HCT116 (cell line): ENCODE results near the gene SC5D. TPM values are rescaled to one million over a fixed set of nuclear protein-coding genes. Genes with fewer than 3 reads are reported as not detected.

Experiments
- ATAC-seq: fragments of 200-7000 bp; cut with Tn5 transposase; 2 replicates; pipeline ENCODE4 v1.9.1; 2020; ENCODE audit warnings: mild to moderate bottlenecking, moderate library complexity
- BruUV-seq: library from RNA; stranded (reverse); fragments of 400-500 nt; replicated peaks from 2 replicates; lab custom pipeline; 2021; lab: Mats Ljungman, UMichigan
- CTCF ChIA-PET: fragments of 300-600 bp; sonication (Branson Sonifier 250); formaldehyde crosslinking; loops from one replicate; lab custom pipeline; 2021; ENCODE audit warnings: antibody characterized with exemption; lab: Charles Lee
- POLR2A ChIA-PET: fragments of 300-600, 350-600 bp; sonication (Branson Sonifier 250); formaldehyde crosslinking; loops from one replicate; lab custom pipeline; 2021; ENCODE audit warnings: antibody characterized with exemption; lab: Charles Lee
- RAD21 ChIA-PET, 2 experiments: fragments of 300-600 bp; sonication (Branson Sonifier 250); formaldehyde crosslinking; loops; one replicate each; lab custom pipeline; 2023; ENCODE audit warnings: low total read pairs in 2 of 2; ENCODE audit not compliant: uncharacterized antibody in 2 of 2, unreplicated experiment in 2 of 2, low non-redundant PET in 1 of 2; lab: Charles Lee
- DNase-seq: peaks from one replicate; pipeline ENCODE4 v3.0.0-alpha.2; 2010; ENCODE audit warnings: low read depth, low spot score
- H2AFZ ChIP-seq: fragments of 200-600 bp; shearing (Covaris generic), sonication (generic); 2 replicates; pipeline ENCODE4 v1.6.1; 2017; ENCODE audit warnings: low read depth, mixed run types, mixed read lengths, antibody characterized with exemption, low read length; ENCODE audit not compliant: poor library complexity, severe bottlenecking
- H3K27ac ChIP-seq: 2 replicates; pipeline ENCODE4 v1.5.1; 2012; ENCODE audit warnings: low read depth, low read length
- H3K27me3 ChIP-seq: fragments of 200-600 bp; sonication (generic); 2 replicates; pipeline ENCODE4 v1.6.1; 2016; ENCODE audit warnings: mixed run types, low read length, mixed read lengths; ENCODE audit not compliant: insufficient read depth
- H3K36me3 ChIP-seq, 2 experiments: fragments of 200-500 bp in 1 of 2; fragments of 200-600 bp in 1 of 2; sonication (Bioruptor generic) in 1 of 2; sonication (generic) in 1 of 2; 2 replicates each; pipeline versions ENCODE4 v1.5.1 to v1.6.1; 2014 to 2016; ENCODE audit warnings: low read length in 2 of 2, inconsistent platforms in 1 of 2, mixed read lengths in 1 of 2, mixed run types in 1 of 2; ENCODE audit not compliant: insufficient read depth in 2 of 2, control insufficient read depth in 1 of 2
- H3K4me1 ChIP-seq, 2 experiments: fragments of 200-600 bp in 1 of 2; sonication (generic) in 1 of 2; 2 replicates each; pipeline versions ENCODE4 v1.5.1 to v1.6.1; 2012 to 2017; ENCODE audit warnings: low read length in 2 of 2, inconsistent platforms in 1 of 2, mild to moderate bottlenecking in 1 of 2, mixed read lengths in 1 of 2, mixed run types in 1 of 2, moderate library complexity in 1 of 2; ENCODE audit not compliant: insufficient read depth in 2 of 2, control insufficient read depth in 1 of 2
- H3K4me2 ChIP-seq: fragments of 200-600 bp; sonication (generic); 2 replicates; pipeline ENCODE4 v1.6.1; 2017; ENCODE audit warnings: mixed run types, low read length, mixed read lengths
- H3K4me3 ChIP-seq, 2 experiments: fragments of 200-600 bp in 1 of 2; sonication (generic) in 1 of 2; replicated peaks in 1 of 2; 2 replicates each; pipeline ENCODE4 v1.5.1; 2011 to 2016; ENCODE audit warnings: low read length in 2 of 2, control low read depth in 1 of 2, low read depth in 1 of 2, mild to moderate bottlenecking in 1 of 2, mixed read lengths in 1 of 2, mixed run types in 1 of 2
- H3K79me2 ChIP-seq: fragments of 200-600 bp; sonication (generic); 2 replicates; pipeline ENCODE4 v1.6.1; 2017; ENCODE audit warnings: mild to moderate bottlenecking, mixed run types, low read length, moderate library complexity, mixed read lengths; ENCODE audit not compliant: insufficient read depth
- H3K9ac ChIP-seq: fragments of 200-600 bp; sonication (generic); 2 replicates; pipeline ENCODE4 v1.6.1; 2016; ENCODE audit warnings: low read length, mixed read lengths
- H3K9me2 ChIP-seq: fragments of 200-600 bp; sonication (generic), shearing (Covaris generic); 2 replicates; pipeline ENCODE4 v1.6.1; 2017; ENCODE audit warnings: mixed run types, mild to moderate bottlenecking, moderate library complexity; ENCODE audit not compliant: insufficient read depth
- H3K9me3 ChIP-seq, 2 experiments: fragments of 200-500 bp in 1 of 2; fragments of 200-600 bp in 1 of 2; sonication (Bioruptor generic) in 1 of 2; sonication (generic) in 1 of 2; 2 replicates each; pipeline ENCODE4 v1.6.1; 2014 to 2017; ENCODE audit warnings: low read length in 2 of 2, mixed read lengths in 2 of 2, inconsistent platforms in 1 of 2, low read depth in 1 of 2, mild to moderate bottlenecking in 1 of 2, mixed run types in 1 of 2, moderate library complexity in 1 of 2; ENCODE audit not compliant: control insufficient read depth in 1 of 2, insufficient read depth in 1 of 2
- H4K20me1 ChIP-seq: fragments of 200-600 bp; sonication (generic), shearing (Covaris generic); 2 replicates; pipeline ENCODE4 v1.6.1; 2017; ENCODE audit warnings: mixed run types, mild to moderate bottlenecking, moderate library complexity; ENCODE audit not compliant: insufficient read depth
- CEBPB ChIP-seq: IDR thresholded peaks from 2 replicates; pipeline ENCODE4 v1.6.1; 2012; ENCODE audit warnings: low read depth
- CTCF ChIP-seq, 3 experiments: fragments of 200-600 bp in 1 of 3; sonication (generic) in 1 of 3; IDR thresholded peaks in 2 of 3; conservative IDR thresholded peaks in 1 of 3; 2 replicates each; pipeline ENCODE4 v1.5.1; 2012 to 2017; ENCODE audit warnings: low read depth in 2 of 3, low read length in 2 of 3, antibody characterized with exemption in 1 of 3, borderline replicate concordance in 1 of 3, control low read depth in 1 of 3, mild to moderate bottlenecking in 1 of 3, mixed read lengths in 1 of 3, mixed run types in 1 of 3, moderate library complexity in 1 of 3; ENCODE audit not compliant: insufficient read depth in 1 of 3
- EGR1 ChIP-seq: IDR thresholded peaks from 2 replicates; pipeline ENCODE4 v1.6.1; 2012; ENCODE audit warnings: low read depth
- ELF1 ChIP-seq: IDR thresholded peaks from 2 replicates; pipeline ENCODE4 v1.6.1; 2012; ENCODE audit warnings: low read depth, borderline replicate concordance
- EZH2phosphoT487 ChIP-seq: fragments of 200-600 bp; IDR thresholded peaks from 2 replicates; pipeline ENCODE4 v1.6.1; 2018; ENCODE audit warnings: antibody characterized with exemption, borderline replicate concordance
- JUND ChIP-seq: IDR thresholded peaks from 2 replicates; pipeline ENCODE4 v1.6.1; 2012
- POLR2A ChIP-seq: IDR thresholded peaks from 2 replicates; pipeline ENCODE4 v1.7.0; 2011; ENCODE audit warnings: borderline replicate concordance; ENCODE audit not compliant: insufficient read depth, insufficient read length; ENCODE audit errors: extremely low read depth
- POLR2AphosphoS5 ChIP-seq: IDR thresholded peaks from 2 replicates; pipeline ENCODE4 v1.6.1; 2011; ENCODE audit warnings: mild to moderate bottlenecking, low read depth, low read length, moderate library complexity
- RAD21 ChIP-seq: IDR thresholded peaks from 2 replicates; pipeline ENCODE4 v1.6.1; 2012; ENCODE audit warnings: low read depth, mild to moderate bottlenecking
- REST ChIP-seq: IDR thresholded peaks from 2 replicates; pipeline ENCODE4 v1.6.1; 2012; ENCODE audit warnings: low read depth
- SIN3A ChIP-seq: IDR thresholded peaks from 2 replicates; pipeline ENCODE4 v1.6.1; 2012; ENCODE audit warnings: low read depth
- SP1 ChIP-seq: IDR thresholded peaks from 2 replicates; pipeline ENCODE4 v1.6.1; 2012; ENCODE audit warnings: low read depth
- SRF ChIP-seq: IDR thresholded peaks from 2 replicates; pipeline ENCODE4 v1.6.1; 2012; ENCODE audit warnings: low read depth
- TCF7L2 ChIP-seq: IDR thresholded peaks from 2 replicates; pipeline ENCODE4 v1.7.0; 2011; ENCODE audit warnings: borderline replicate concordance, inconsistent platforms; ENCODE audit not compliant: insufficient read depth, insufficient read length; ENCODE audit errors: extremely low read depth
- ZBTB33 ChIP-seq: IDR thresholded peaks from 2 replicates; pipeline ENCODE4 v1.6.1; 2011; ENCODE audit warnings: mild to moderate bottlenecking, low read length, moderate library complexity; ENCODE audit not compliant: insufficient replicate concordance; ENCODE audit errors: extremely low read depth
- ZFX ChIP-seq: fragments of 450-650 bp; IDR thresholded peaks from 2 replicates; pipeline ENCODE4 v1.6.1; 2017
- ZNF274 ChIP-seq: fragments of 200-500 bp; sonication (Bioruptor generic); IDR thresholded peaks from 2 replicates; pipeline ENCODE4 v1.6.1; 2014; ENCODE audit warnings: mild to moderate bottlenecking, low read depth, low read length, inconsistent platforms
- intact Hi-C: fragments of 100-400 bp; cut with micrococcal nuclease; formaldehyde crosslinking; loops from 2 replicates; pipeline ENCODE4 v1.10.0; 2022
- total RNA-seq: library from RNA; stranded (reverse); gene quantifications from one replicate; pipeline ENCODE4 v1.2.1, GENCODE V29; 2021; ENCODE audit not compliant: unreplicated experiment

The SC5D gene
- total RNA-seq, 1 experiment from 2014 or later: 24.1 TPM

- no peak for ATAC-seq
- H2AFZ ChIP-seq: no peak overlapping the region
- H3K27me3 ChIP-seq: peaks cover 22% of the 10 kb centered on the region
- no peaks in the 10 kb centered on the region for H3K79me2 ChIP-seq
- ChIA-PET POLR2A (no interaction called here), CTCF (no interaction called here), RAD21 (no interaction called here)
- no peaks in the 10 kb centered on the region for H3K36me3 ChIP-seq
- no peak overlapping the region for H3K27ac ChIP-seq
- no peaks in the 10 kb centered on the region for H4K20me1 ChIP-seq
- no peaks in the 10 kb centered on the region for H3K9me2 ChIP-seq
- intact Hi-C loops: no loop called here
- no peak for DNase-seq
- H3K4me2 ChIP-seq: no peak overlapping the region
- H3K9ac ChIP-seq: no peak overlapping the region
- H3K4me3 ChIP-seq: no peak overlapping the region
- H3K9me3 ChIP-seq: no peaks in the 10 kb centered on the region; a peak in 1 of 4 replicates
- BruUV-seq: no TSS peak
- TF ChIP-seq ZBTB33 (no peak), TCF7L2 (no peak), SRF (no peak), POLR2AphosphoS5 (no peak), POLR2A (no peak), EZH2phosphoT487 (no peak), JUND (no peak), EGR1 (no peak), ZNF274 (no peak), ZFX (no peak), SP1 (no peak), SIN3A (no peak), RAD21 (no peak), ELF1 (no peak), REST (no peak), CEBPB (no peak), CTCF (IDR thresholded peaks at IDR 0.05 in 2 of 3, conservative IDR thresholded peaks at IDR 0.05 in 1 of 3; ENCODE audit: borderline replicate concordance in 1 of 3, insufficient read depth in 1 of 3, low read depth in 2 of 3, low read length in 2 of 3) (no peak)
- H3K4me1 ChIP-seq: no peaks in the 10 kb centered on the region
These were observed 18.1 kb upstream of the SC5D start for GRCh38 chr11:121274332-121274991.
